Measurements from ENCODE around the gene TSPAN16. TPM values are rescaled to one million over a fixed set of nuclear protein-coding genes. Genes with fewer than 3 reads are reported as not detected.
A peak's percentile ranks its signal among the peaks of the same experiment; 100 is the strongest.

The TSPAN16 gene
- total RNA-seq, 1 donor from 2014 or later, result not detected

DNA sequence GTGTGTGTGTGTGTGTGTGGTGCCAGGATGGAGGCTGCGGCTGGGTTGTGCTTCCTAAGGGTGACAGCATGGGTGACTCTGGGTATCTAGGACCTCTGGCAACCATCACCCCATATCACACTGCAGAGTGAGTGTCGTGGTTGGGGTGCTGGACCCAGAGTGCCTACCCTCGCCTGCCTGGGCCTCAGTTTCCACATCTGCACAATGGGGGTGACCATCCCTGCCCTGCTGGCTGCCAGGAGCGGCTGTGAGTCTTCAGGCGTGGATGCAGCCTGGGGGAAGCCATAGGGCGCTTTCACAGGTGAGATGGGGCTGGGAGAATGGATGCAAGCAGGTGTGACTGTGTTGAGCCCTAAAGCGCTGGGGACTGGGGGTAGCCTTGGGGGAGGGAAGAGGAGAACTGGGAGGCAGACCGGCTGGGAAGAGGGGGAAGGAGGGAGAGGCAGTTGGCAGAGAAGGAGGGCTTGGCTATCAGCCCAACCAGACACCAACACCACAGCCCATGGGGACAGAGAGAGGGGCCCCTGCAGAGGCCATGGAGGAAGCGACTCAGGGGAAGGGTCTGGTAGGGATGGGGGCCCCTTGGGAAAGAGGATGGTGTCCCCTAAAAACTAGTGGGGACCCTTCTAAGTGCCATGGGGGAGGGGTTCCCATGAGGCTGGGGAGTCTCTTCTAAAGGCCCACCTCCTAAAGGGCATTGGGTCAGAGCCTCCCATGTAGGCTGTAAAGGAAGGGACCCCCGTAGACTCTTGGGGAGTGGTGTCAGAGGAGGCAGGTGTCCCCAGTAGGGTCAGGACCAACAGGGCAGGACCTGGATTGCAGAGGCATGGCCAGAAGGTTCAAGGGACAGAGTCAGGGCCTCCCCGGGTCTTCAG lies 61.0 kb downstream of the TSPAN16 start:
- TF ChIP-seq, protein P1, sequence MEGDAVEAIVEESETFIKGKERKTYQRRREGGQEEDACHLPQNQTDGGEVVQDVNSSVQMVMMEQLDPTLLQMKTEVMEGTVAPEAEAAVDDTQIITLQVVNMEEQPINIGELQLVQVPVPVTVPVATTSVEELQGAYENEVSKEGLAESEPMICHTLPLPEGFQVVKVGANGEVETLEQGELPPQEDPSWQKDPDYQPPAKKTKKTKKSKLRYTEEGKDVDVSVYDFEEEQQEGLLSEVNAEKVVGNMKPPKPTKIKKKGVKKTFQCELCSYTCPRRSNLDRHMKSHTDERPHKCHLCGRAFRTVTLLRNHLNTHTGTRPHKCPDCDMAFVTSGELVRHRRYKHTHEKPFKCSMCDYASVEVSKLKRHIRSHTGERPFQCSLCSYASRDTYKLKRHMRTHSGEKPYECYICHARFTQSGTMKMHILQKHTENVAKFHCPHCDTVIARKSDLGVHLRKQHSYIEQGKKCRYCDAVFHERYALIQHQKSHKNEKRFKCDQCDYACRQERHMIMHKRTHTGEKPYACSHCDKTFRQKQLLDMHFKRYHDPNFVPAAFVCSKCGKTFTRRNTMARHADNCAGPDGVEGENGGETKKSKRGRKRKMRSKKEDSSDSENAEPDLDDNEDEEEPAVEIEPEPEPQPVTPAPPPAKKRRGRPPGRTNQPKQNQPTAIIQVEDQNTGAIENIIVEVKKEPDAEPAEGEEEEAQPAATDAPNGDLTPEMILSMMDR (IDR thresholded peaks at IDR 0.05; ENCODE audit: unreplicated experiment), result no peak
- Mint-ChIP-seq H3K36me3 (ENCODE audit: low read depth, unreplicated experiment) (peaks cover 10% of the 10 kb centered on the region), H3K4me1 (ENCODE audit: unreplicated experiment) (peaks cover 12% of the 10 kb centered on the region), H3K27me3 (ENCODE audit: unreplicated experiment) (peaks cover 21% of the 10 kb centered on the region), H3K27ac (ENCODE audit: unreplicated experiment) (peak overlapping the region; percentile 82), H3K4me3 (ENCODE audit: unreplicated experiment) (peak overlapping the region; percentile 89), H3K9me3 (ENCODE audit: unreplicated experiment) (no peaks in the 10 kb centered on the region)
- DNase-seq (ENCODE audit: low spot score), result no peak

DNA sequence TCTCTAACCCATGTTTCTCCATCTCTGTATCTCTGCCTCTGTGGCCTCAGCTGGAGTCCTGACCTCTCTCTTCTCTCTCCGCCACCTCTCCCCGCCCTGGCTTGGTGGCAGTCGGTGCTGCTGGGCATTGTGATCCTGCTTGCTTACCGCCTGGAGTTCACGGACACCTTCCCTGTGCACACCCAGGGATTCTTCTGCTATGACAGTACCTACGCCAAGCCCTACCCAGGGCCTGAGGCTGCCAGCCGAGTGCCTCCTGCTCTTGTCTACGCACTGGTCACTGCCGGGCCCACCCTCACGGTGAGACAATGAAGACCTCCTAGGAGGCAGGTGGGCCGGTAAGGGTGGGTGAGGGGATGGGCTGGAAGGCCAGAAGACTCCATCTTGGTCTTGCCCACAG lies 63.5 kb downstream of the TSPAN16 start:
- TF ChIP-seq, protein P1 (IDR thresholded peaks at IDR 0.05; ENCODE audit: unreplicated experiment), result no peak
- H3K4me1 Mint-ChIP-seq (ENCODE audit: unreplicated experiment), result peaks cover 14% of the 10 kb centered on the region

DNA sequence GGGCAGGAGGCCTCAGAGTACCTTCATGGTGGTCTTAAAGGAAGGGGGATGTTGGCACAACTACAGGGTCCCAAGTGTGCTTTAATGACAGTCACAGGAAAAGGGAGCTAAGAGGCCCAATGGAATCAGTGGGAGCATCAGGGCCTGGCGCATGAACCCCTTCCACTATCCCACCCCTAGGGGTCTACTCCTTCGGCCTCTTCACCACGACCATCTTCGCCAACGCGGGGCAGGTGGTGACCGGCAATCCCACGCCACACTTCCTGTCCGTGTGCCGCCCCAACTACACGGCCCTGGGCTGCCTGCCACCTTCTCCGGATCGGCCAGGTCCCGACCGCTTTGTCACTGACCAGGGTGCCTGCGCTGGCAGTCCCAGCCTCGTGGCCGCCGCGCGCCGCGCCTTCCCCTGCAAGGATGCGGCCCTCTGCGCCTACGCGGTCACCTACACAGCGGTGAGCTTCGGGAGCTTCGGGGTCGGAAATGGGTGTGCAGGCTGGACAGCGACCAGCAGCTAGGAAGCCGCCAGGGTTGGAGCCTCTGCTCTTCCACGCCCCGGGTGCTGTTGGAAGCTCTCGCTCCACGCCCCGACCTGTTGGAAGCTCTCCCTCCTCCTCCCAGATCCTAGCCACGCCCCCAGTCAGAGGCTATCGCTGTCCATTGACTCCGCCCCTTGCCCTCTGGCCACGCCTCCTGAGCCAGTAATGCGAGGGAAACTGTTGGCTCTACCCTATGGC lies 65.2 kb downstream of the TSPAN16 start:
- TF ChIP-seq, protein P1 (IDR thresholded peaks at IDR 0.05; ENCODE audit: unreplicated experiment), result no peak
- no peak overlapping the region for H3K27ac Mint-ChIP-seq (ENCODE audit: unreplicated experiment)
- peak overlapping the region; percentile 78 for H3K4me3 Mint-ChIP-seq (ENCODE audit: unreplicated experiment)
- peaks cover 8% of the 10 kb centered on the region for H3K4me1 Mint-ChIP-seq (ENCODE audit: unreplicated experiment)
- H3K36me3 Mint-ChIP-seq (ENCODE audit: low read depth, unreplicated experiment), result peaks cover 5% of the 10 kb centered on the region
- DNase-seq (ENCODE audit: low spot score), result peak; percentile 80
- H3K27me3 Mint-ChIP-seq (ENCODE audit: unreplicated experiment), result peaks cover 14% of the 10 kb centered on the region
- H3K9me3 Mint-ChIP-seq (ENCODE audit: unreplicated experiment), result no peaks in the 10 kb centered on the region

More for the DNA sequence above, 63.5 kb downstream of the TSPAN16 start:
- H3K36me3 Mint-ChIP-seq (ENCODE audit: low read depth, unreplicated experiment), result peaks cover 10% of the 10 kb centered on the region
- no peak overlapping the region for H3K27ac Mint-ChIP-seq (ENCODE audit: unreplicated experiment)
- DNase-seq (ENCODE audit: low spot score), result no peak
- no peaks in the 10 kb centered on the region for H3K9me3 Mint-ChIP-seq (ENCODE audit: unreplicated experiment)
- H3K4me3 Mint-ChIP-seq (ENCODE audit: unreplicated experiment), result no peak overlapping the region
- H3K27me3 Mint-ChIP-seq (ENCODE audit: unreplicated experiment), result peaks cover 18% of the 10 kb centered on the region

DNA sequence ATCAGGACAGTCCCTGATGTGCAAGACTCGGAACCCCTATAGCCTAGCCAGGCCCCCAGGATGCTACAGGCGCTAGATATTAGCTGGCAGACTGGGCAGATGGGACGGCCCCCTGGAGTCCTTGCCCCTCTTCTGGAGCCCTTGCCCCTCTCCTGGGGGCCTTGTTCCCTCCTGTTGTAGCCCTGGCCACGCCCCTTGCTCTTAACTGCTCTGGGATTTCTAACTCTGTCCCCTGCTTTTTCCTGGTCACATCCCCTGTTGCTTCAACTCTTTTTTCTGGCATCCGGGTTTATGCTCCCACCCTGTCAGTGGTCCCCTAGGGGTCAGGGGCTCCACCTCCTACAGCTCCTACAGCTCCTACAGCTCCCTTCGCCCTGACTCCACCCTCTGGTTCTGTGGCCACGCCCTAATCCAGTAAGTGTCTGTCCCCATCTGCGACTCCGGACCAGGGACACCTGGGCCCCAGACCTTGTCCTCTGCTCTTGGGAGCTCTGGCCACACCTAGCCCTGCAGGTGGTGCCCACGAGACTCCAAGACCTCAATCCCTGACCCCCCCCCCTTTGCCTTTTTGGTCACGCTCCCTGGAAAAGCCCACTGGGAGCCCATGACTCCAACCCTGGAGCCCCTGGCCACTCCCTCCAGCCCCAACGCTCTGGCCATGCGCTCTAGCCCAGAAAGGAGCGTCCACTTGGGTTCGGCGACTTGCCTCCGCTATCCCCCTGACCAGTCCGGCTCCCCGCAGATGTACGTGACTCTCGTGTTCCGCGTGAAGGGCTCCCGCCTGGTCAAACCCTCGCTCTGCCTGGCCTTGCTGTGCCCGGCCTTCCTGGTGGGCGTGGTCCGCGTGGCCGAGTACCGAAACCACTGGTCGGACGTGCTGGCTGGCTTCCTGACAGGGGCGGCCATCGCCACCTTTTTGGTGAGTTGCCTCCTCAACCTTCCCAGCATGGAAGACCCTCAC lies 66.1 kb downstream of the TSPAN16 start:
- H3K27me3 Mint-ChIP-seq (ENCODE audit: unreplicated experiment), result peaks cover 13% of the 10 kb centered on the region
- H3K36me3 Mint-ChIP-seq (ENCODE audit: low read depth, unreplicated experiment), result no peaks in the 10 kb centered on the region
- H3K9me3 Mint-ChIP-seq (ENCODE audit: unreplicated experiment), result no peaks in the 10 kb centered on the region
- peak overlapping the region; percentile 78 for H3K4me3 Mint-ChIP-seq (ENCODE audit: unreplicated experiment)
- no peak overlapping the region for H3K27ac Mint-ChIP-seq (ENCODE audit: unreplicated experiment)
- TF ChIP-seq, protein P1 (IDR thresholded peaks at IDR 0.05; ENCODE audit: unreplicated experiment), result no peak
- peaks cover 4% of the 10 kb centered on the region for H3K4me1 Mint-ChIP-seq (ENCODE audit: unreplicated experiment)
- no peak for DNase-seq (ENCODE audit: low spot score)
